ENCODE measurements around the gene PET100.

The PET100 gene

GRCh38 chr19:7662657-7663056 is 33.1 kb downstream of the PET100 start:
- TF ChIP-seq CTCF (IDR thresholded peaks at IDR 0.05; ENCODE audit: low read length, missing control alignments), result no peak
- no peak for DNase-seq (ENCODE audit: low read depth)
- no peak overlapping the region for H3K4me3 ChIP-seq (replicated peaks; ENCODE audit: low read depth, low read length)

- no peak overlapping the region for H3K4me3 ChIP-seq (replicated peaks; ENCODE audit: low read depth, low read length)
- DNase-seq (ENCODE audit: low read depth), result no peak
- no peak for TF ChIP-seq CTCF (IDR thresholded peaks at IDR 0.05; ENCODE audit: low read length, missing control alignments)
Observed at GRCh38 chr19:7663706-7664105, 34.1 kb downstream of the PET100 start.

GRCh38 chr19:7665076-7665475 is 35.5 kb downstream of the PET100 start:
- H3K4me3 ChIP-seq (replicated peaks; ENCODE audit: low read depth, low read length), result no peak overlapping the region
- peak; percentile 71 for DNase-seq (ENCODE audit: low read depth)
- TF ChIP-seq CTCF (IDR thresholded peaks at IDR 0.05; ENCODE audit: low read length, missing control alignments), result no peak

GRCh38 chr19:7668842-7669241 is 39.2 kb downstream of the PET100 start, which contains the start of gene RETN:
Gene RETN (plus strand): TSS chr19:7669049. CDS start chr19:7669327, 278 bp downstream.
- TF ChIP-seq CTCF (IDR thresholded peaks at IDR 0.05; ENCODE audit: low read length, missing control alignments), result no peak
- no peak for DNase-seq (ENCODE audit: low read depth)
- H3K4me3 ChIP-seq (replicated peaks; ENCODE audit: low read depth, low read length), result no peak within 1 kb of the TSS

GRCh38 chr19:7669641-7670040 is 40.0 kb downstream of the PET100 start:
- H3K4me3 ChIP-seq (replicated peaks; ENCODE audit: low read depth, low read length), result no peak overlapping the region
- DNase-seq (ENCODE audit: low read depth), result no peak
- TF ChIP-seq CTCF (IDR thresholded peaks at IDR 0.05; ENCODE audit: low read length, missing control alignments), result no peak

GRCh38 chr19:7670150-7670783 is 40.7 kb downstream of the PET100 start:
- no peak overlapping the region for H3K4me3 ChIP-seq (replicated peaks; ENCODE audit: low read depth, low read length)
- TF ChIP-seq CTCF (IDR thresholded peaks at IDR 0.05; ENCODE audit: low read length, missing control alignments), result no peak
- DNase-seq (ENCODE audit: low read depth), result no peak

- TF ChIP-seq CTCF (IDR thresholded peaks at IDR 0.05; ENCODE audit: low read length, missing control alignments), result no peak
- H3K4me3 ChIP-seq (replicated peaks; ENCODE audit: low read depth, low read length), result no peak overlapping the region
- DNase-seq (ENCODE audit: low read depth), result no peak
Observed at GRCh38 chr19:7670790-7671189, 41.2 kb downstream of the PET100 start.

Measured in fibroblast of pulmonary artery (primary cell).